ENCODE results near the gene CDH23.

Gene CDH23

DNA sequence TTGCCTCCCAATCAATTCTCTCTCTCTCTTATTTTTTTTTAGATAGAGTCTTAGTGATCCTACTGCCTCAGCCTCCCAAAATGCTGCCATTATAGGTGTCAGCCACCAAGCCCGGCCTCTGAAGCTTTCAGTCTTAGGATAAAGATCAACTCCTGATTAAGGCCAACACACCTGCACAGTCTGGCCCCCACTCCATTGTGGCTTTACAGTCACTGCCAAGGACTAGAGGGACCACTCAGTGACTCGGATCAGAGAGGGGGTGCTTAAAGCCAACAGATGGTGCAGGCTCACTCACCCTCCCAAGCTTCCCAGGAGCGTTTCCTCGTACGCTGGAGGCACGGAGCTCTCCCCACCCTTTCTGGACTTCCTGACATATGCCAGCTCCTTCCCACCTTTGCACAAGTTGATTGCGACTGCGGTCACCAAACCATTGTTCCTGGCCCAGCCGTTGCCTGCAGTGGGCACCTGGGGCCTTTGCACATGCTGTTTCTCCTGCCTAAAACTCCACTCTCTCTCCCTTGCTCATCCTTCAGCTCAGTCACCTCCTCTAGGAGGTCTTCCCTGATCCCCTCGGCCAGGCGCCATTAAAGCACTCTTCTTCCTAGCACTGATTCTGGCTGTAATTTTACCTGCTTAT lies 1.7 kb upstream of the CDH23 start:
- no peak for DNase-seq (ENCODE audit: low read depth, low spot score)
- TF ChIP-seq, protein P1, sequence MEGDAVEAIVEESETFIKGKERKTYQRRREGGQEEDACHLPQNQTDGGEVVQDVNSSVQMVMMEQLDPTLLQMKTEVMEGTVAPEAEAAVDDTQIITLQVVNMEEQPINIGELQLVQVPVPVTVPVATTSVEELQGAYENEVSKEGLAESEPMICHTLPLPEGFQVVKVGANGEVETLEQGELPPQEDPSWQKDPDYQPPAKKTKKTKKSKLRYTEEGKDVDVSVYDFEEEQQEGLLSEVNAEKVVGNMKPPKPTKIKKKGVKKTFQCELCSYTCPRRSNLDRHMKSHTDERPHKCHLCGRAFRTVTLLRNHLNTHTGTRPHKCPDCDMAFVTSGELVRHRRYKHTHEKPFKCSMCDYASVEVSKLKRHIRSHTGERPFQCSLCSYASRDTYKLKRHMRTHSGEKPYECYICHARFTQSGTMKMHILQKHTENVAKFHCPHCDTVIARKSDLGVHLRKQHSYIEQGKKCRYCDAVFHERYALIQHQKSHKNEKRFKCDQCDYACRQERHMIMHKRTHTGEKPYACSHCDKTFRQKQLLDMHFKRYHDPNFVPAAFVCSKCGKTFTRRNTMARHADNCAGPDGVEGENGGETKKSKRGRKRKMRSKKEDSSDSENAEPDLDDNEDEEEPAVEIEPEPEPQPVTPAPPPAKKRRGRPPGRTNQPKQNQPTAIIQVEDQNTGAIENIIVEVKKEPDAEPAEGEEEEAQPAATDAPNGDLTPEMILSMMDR (IDR thresholded peaks at IDR 0.05; ENCODE audit: low read depth, low read length) = no peak
- in situ Hi-C loops (cut with HindIII; ENCODE audit: low sequenced_read_pairs) = no loop called here
- no peak overlapping the region for H3K4me3 ChIP-seq (ENCODE audit: low read depth, low read length)

DNA sequence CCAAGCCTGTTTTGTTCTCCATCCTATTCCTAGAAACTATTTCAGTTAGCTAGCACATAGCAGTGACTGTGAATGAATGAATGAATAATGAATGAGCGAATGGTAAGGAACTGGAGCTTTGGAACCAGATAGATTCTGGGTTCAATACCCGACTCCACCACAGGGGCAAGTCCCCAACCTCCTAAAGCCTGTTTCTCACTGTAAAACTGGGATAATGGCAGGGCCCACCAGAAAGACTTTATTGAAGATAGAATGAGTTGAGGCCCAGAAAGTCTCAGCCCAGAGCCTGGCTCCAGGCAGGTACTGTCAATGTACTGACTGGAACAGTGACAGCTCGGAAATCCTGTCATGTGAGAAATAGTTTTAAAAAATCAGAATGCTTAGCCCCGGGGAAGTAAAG lies 1.1 kb upstream of the CDH23 start:
- in situ Hi-C loops (cut with HindIII; ENCODE audit: low sequenced_read_pairs) = no loop called here
- DNase-seq (ENCODE audit: low read depth, low spot score) = no peak
- no peak overlapping the region for H3K4me3 ChIP-seq (ENCODE audit: low read depth, low read length)
- TF ChIP-seq, protein P1 (IDR thresholded peaks at IDR 0.05; ENCODE audit: low read depth, low read length) = no peak

DNA sequence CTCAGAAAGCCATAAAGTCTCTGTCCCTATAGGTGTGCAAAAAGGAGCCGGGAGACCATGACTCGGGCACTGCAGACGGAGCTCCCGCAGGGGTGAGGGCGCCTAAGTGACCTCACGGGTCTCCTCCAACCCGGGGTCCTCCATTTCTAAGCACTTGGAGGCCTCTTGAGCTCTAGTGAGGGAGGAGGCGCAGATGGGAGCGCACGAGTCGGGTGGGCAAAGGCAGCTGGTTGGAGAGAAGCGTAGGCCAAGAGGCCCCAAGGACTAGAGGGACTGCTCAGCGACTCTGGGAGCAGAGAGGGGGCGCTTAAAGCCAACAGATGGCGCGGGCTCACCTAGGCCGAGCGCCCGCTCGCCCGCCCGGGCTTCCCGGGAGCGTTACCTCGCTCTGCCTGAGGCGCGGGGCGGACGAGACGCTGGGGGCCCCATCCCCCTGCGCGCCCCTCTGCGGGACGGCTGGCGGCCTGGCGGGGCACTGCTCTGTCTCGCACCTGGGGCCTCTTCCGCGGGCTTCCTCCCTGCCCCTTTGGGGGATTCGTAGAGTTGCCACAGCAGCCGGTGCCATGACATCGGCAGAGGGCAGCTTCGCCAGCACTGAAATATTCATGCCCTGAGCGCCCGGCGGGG lies 523 bp upstream of the CDH23 start:
- TF ChIP-seq, protein P1 (IDR thresholded peaks at IDR 0.05; ENCODE audit: low read depth, low read length) = peak; percentile 44
- H3K4me3 ChIP-seq (ENCODE audit: low read depth, low read length) = no peak overlapping the region
- in situ Hi-C loops (cut with HindIII; ENCODE audit: low sequenced_read_pairs) = no loop called here
- DNase-seq (ENCODE audit: low read depth, low spot score) = peak; percentile 11

DNA sequence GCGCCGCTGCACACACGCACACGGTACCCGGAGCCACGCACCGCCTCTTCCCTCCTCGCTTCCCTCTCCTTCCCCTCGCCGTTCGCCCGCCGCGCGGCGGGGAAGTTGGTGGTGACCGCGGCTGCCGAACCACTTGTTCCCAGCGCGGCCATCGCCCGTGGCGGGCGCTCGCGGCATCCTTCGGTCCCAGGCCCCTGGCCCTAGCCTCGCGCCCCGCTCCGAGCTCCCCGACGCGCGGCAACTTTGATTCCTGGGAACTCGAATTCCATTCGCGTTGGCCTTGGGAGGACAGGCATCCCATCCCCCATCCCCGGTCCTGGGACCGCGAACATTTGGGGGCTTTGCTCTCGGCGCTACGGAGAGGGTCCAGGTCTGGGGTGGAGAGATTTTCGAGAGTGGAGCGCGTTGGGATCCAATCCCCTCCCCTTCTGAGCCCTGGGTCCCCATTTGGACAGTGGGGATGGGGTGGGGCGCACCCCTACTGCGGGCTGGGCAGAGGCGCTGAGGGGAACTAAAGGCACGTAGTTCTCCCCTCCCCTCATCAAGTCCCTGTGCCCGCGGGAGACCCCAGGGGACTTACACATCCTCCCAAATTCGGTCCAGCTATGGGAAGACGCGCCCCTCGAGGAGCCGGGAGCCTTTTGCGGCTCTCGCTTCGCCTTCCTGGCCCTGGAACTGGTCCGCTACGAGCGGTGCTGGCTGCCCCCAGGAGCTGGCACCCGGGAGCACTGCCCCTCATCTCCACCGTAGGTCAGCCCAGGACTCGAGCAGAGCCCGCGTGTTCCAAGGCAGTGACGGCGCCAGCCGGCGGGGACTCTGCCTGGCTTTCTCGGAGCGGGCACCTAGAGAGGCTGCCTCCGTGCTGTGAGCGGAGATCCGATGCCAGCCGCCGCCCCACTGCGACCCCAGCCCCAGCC lies 834 bp downstream of the CDH23 start:
- DNase-seq (ENCODE audit: low read depth, low spot score) = no peak
- TF ChIP-seq, protein P1 (IDR thresholded peaks at IDR 0.05; ENCODE audit: low read depth, low read length) = no peak
- in situ Hi-C loops (cut with HindIII; ENCODE audit: low sequenced_read_pairs) = no loop called here
- H3K4me3 ChIP-seq (ENCODE audit: low read depth, low read length) = no peak overlapping the region

DNA sequence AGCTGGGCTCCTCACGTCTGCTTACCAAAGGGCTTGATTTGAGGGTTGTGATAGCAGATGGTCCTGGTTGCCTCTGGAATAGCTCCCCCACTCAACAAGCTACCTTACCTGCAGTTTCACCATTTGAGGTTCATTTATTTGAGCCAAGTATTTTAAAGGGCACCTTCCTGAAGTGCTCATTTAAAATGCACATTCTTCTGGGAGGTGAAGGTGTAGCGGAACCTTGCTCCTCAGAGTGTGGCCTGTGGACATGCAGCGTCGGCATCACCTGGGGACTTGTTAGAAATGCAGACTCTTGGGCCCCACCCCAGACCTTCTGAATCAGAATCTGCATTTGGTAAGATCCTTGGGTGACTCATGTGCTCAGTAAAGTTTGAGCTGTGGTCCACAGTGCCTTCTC lies 2.3 kb downstream of the CDH23 start:
- TF ChIP-seq, protein P1 (IDR thresholded peaks at IDR 0.05; ENCODE audit: low read depth, low read length) = no peak
- no peak overlapping the region for H3K4me3 ChIP-seq (ENCODE audit: low read depth, low read length)
- in situ Hi-C loops (cut with HindIII; ENCODE audit: low sequenced_read_pairs) = no loop called here
- no peak for DNase-seq (ENCODE audit: low read depth, low spot score)

DNA sequence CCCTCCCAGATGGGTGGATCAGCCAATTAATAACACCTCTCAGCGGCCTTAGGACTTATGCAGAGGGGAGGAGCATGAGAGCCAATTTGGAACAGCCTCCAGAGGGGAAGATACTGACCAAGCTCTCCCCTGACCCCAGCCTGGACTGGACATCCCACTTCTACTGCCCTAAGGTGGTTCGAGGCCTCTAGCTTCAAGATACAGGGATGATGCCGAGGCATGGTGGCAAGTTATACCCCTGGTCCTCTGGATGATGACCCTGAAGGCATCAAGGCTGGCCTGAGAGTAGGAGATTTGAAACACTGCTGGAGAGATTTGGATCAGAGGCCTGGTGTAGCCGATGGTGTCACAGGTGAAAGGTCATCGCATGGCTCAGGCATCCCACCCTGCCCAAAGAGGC lies 3.2 kb downstream of the CDH23 start:
- TF ChIP-seq, protein P1 (IDR thresholded peaks at IDR 0.05; ENCODE audit: low read depth, low read length) = no peak
- in situ Hi-C loops (cut with HindIII; ENCODE audit: low sequenced_read_pairs) = no loop called here
- H3K4me3 ChIP-seq (ENCODE audit: low read depth, low read length) = no peak overlapping the region
- DNase-seq (ENCODE audit: low read depth, low spot score) = no peak

Data from astrocyte of the spinal cord (primary cell).